Measurements from ENCODE around the gene PPP1R16B. TPM values are rescaled to one million over a fixed set of nuclear protein-coding genes. Genes with fewer than 3 reads are reported as not detected.

Gene PPP1R16B
- polyA plus RNA-seq, 2 of the 4 experiments (the other 2 are of a cell fraction) = 0.17 to 0.31 TPM

GRCh38 chr20:38941726-38942389 lies 136.4 kb downstream of the PPP1R16B start:
- ChIA-PET CTCF (interaction anchor here (0.7 to 2.0 kb wide), 6 partner anchors 9 to 108 kb away, joined by 3 to 8 read pairs (median 4); partner anchors contain the start of genes DHX35 and FAM83D), POLR2A (no interaction called here)
- H3K27ac ChIP-seq = no peak overlapping the region
- peaks cover 7% of the 10 kb centered on the region; the same call in 1 of the 3 replicates for H3K4me1 ChIP-seq
- FAIRE-seq (no peak), ATAC-seq (peak; percentile 64 to 77; a peak in 5 of 6 replicates), DNase-seq (ENCODE audit: low read depth in 1 of 2, low spot score in 1 of 2) (peak in 1 of 2 experiments; percentile 22)
- no peak overlapping the region for H3K4me2 ChIP-seq
- no peak overlapping the region for H3K4me3 ChIP-seq
- WGBS (ENCODE audit: missing lambda C conversion rate) = 88% methylated on average over 5 of the region's 5 CpGs
- H3K9me3 ChIP-seq = no peaks in the 10 kb centered on the region
- TF ChIP-seq JUNB (IDR thresholded peaks at IDR 0.05) = no peak
- no peak for TF ChIP-seq CBX8 (IDR thresholded peaks at IDR 0.05)
- TF ChIP-seq ZSCAN20 (CRISPR knock-in tag; IDR thresholded peaks at IDR 0.05) = no peak
- no peak for TF ChIP-seq POLR2AphosphoS2 (conservative IDR thresholded peaks at IDR 0.05; ENCODE audit: low read length)
- no peak for TF ChIP-seq ZFP36 (IDR thresholded peaks at IDR 0.05; ENCODE audit: borderline replicate concordance, partially characterized antibody)
- no peak for TF ChIP-seq MYC (IDR thresholded peaks at IDR 0.05; ENCODE audit: borderline replicate concordance, low read length)
- TF ChIP-seq NFE2L2 (conservative IDR thresholded peaks at IDR 0.05; ENCODE audit: low read length) = no peak
- TF ChIP-seq ZC3H11A (IDR thresholded peaks at IDR 0.05) = no peak
- TF ChIP-seq RARB (CRISPR knock-in tag; IDR thresholded peaks at IDR 0.05) = no peak
- no peak for TF ChIP-seq CEBPB (IDR thresholded peaks at IDR 0.05)
- no peak for TF ChIP-seq CHD4 (IDR thresholded peaks at IDR 0.05; ENCODE audit: borderline replicate concordance)
- no peak for TF ChIP-seq EHF (CRISPR knock-in tag; IDR thresholded peaks at IDR 0.05)
- TF ChIP-seq CBX2 (IDR thresholded peaks at IDR 0.05; ENCODE audit: borderline replicate concordance, low read depth) = no peak
- TF ChIP-seq FOSB (CRISPR knock-in tag; IDR thresholded peaks at IDR 0.05) = no peak
- TF ChIP-seq EP300 (IDR thresholded peaks at IDR 0.05) = no peak
- no peak for TF ChIP-seq USF2 (IDR thresholded peaks at IDR 0.05)
- TF ChIP-seq HES2 (IDR thresholded peaks at IDR 0.05) = no peak
- no peak for TF ChIP-seq HOXA7 (CRISPR knock-in tag; IDR thresholded peaks at IDR 0.05)

- Histone ChIP-seq H3K4me2 (no peak overlapping the region), H3K9me3 (no peaks in the 10 kb centered on the region), H3K27ac (no peak overlapping the region), H3K4me3 (no peak overlapping the region), H3K4me1 (no peaks in the 10 kb centered on the region)
- no peak for FAIRE-seq
- TF ChIP-seq REST (IDR thresholded peaks at IDR 0.05) = no peak
- no peak for TF ChIP-seq CHD2 (IDR thresholded peaks at IDR 0.05; ENCODE audit: low read length, partially characterized antibody)
- no peak for TF ChIP-seq RNF2 (IDR thresholded peaks at IDR 0.05; ENCODE audit: borderline replicate concordance, low read depth)
- no peak for TF ChIP-seq EHF (CRISPR knock-in tag; IDR thresholded peaks at IDR 0.05)
- no peak for TF ChIP-seq MAZ (IDR thresholded peaks at IDR 0.05; ENCODE audit: borderline replicate concordance, low read depth, low read length)
- no peak for TF ChIP-seq NPAS2 (CRISPR knock-in tag; IDR thresholded peaks at IDR 0.05; ENCODE audit: borderline replicate concordance)
- CTCF ChIA-PET = interaction anchor here (0.6 kb wide), 1 partner anchor 1620 kb away, joined by 3 read pairs; no protein-coding TSS in a partner anchor
- no peak for ATAC-seq
- no peak for DNase-seq (ENCODE audit: low read depth in 1 of 2, low spot score in 1 of 2)
- POLR2A ChIA-PET = no interaction called here
- 88% methylated on average over 3 of the region's 3 CpGs for WGBS (ENCODE audit: missing lambda C conversion rate)
These were observed 139.5 kb downstream of the PPP1R16B start for GRCh38 chr20:38945012-38945411.

Measured in A549 (cell line).